K562 (cell line): ENCODE measurements around the gene BCAR1. TPM values are rescaled to one million over a fixed set of nuclear protein-coding genes. Genes with fewer than 3 reads are reported as not detected.

Experiments
- ATAC-seq: fragments of 200-7000 bp; cut with Tn5 transposase; 3 replicates; pipeline ENCODE4 v1.9.1; 2020; ENCODE audit warnings: moderate library complexity
- BruUV-seq: library from RNA; stranded (reverse); fragments of 400-500 nt; replicated peaks from 2 replicates; lab custom pipeline; 2021; lab: Mats Ljungman, UMichigan
- CTCF ChIA-PET: fragments of 300-600 bp; formaldehyde crosslinking; extraction: SDS; loops from one replicate; lab custom pipeline; 2021; ENCODE audit warnings: low intra/inter-chr PET ratio; lab: Yijun Ruan, JAX
- POLR2A ChIA-PET: fragments of 300-600, 350-650 bp; sonication (Branson Sonifier 250); formaldehyde crosslinking; extraction: SDS; loops from one replicate; lab custom pipeline; 2021; ENCODE audit warnings: antibody characterized with exemption, inconsistent platforms; lab: Yijun Ruan, JAX
- DNase-seq, 4 experiments: peaks; one replicate each; pipeline versions ENCODE4 v3.0.0 to v3.0.0-alpha.2; 2011 to 2018; ENCODE audit warnings: low spot score in 3 of 4, mixed read lengths in 3 of 4; ENCODE audit errors: extremely low read depth in 1 of 4
- FAIRE-seq: peaks from 2 replicates; lab custom pipeline; 2011; peaks lifted over from hg19 to GRCh38; lab: Jason Lieb, UNC
- H2AFZ ChIP-seq: 2 replicates; pipeline ENCODE4 v1.6.0; 2011; ENCODE audit warnings: low read depth, low read length, control low read depth, inconsistent platforms
- H3K27ac ChIP-seq: fragments of 200-600 bp; 3 replicates; pipeline ENCODE4 v1.8.0; 2011; ENCODE audit warnings: low read depth, mild to moderate bottlenecking, control low read depth, inconsistent platforms, low read length, moderate library complexity, mixed read lengths; ENCODE audit errors: extremely low read depth
- H3K27me3 ChIP-seq, 2 experiments: fragments of 300-600 bp in 1 of 2; 2 replicates in 1 of 2; 3 replicates in 1 of 2; pipeline versions ENCODE4 v1.6.0 to v1.8.0; 2011; ENCODE audit warnings: inconsistent platforms in 2 of 2, low read length in 2 of 2, mild to moderate bottlenecking in 1 of 2, mixed read lengths in 1 of 2, moderate library complexity in 1 of 2; ENCODE audit not compliant: control insufficient read depth in 2 of 2, insufficient read depth in 2 of 2
- H3K36me3 ChIP-seq: fragments of 300-600 bp; 3 replicates; pipeline ENCODE4 v1.8.0; 2011; ENCODE audit warnings: mild to moderate bottlenecking, low read length, inconsistent platforms; ENCODE audit not compliant: control insufficient read depth, insufficient read depth
- H3K4me1 ChIP-seq, 2 experiments: fragments of 200-600 bp in 1 of 2; replicated peaks in 1 of 2; 2 replicates in 1 of 2; 3 replicates in 1 of 2; pipeline versions ENCODE4 v1.5.1 to v1.8.0; 2011; ENCODE audit warnings: inconsistent platforms in 2 of 2, low read length in 2 of 2, mild to moderate bottlenecking in 1 of 2, mixed read lengths in 1 of 2, moderate library complexity in 1 of 2; ENCODE audit not compliant: control insufficient read depth in 2 of 2, insufficient read depth in 2 of 2
- H3K4me2 ChIP-seq: 2 replicates; pipeline ENCODE4 v1.6.1; 2011; ENCODE audit warnings: low read length, control low read depth, inconsistent platforms, mixed read lengths; ENCODE audit not compliant: insufficient read depth
- H3K4me3 ChIP-seq: fragments of 200-600 bp; sonication (generic), shearing (Covaris generic); 2 replicates; pipeline ENCODE4 v1.5.1; 2016; ENCODE audit warnings: control low read depth, inconsistent platforms
- H3K79me2 ChIP-seq: fragments of 200-600 bp; 3 replicates; pipeline ENCODE4 v1.8.0; 2011; ENCODE audit warnings: low read length, inconsistent platforms; ENCODE audit not compliant: control insufficient read depth, insufficient read depth
- H3K9ac ChIP-seq, 2 experiments: 2 replicates each; pipeline versions ENCODE4 v1.6.0 to v1.6.1; 2011; ENCODE audit warnings: low read depth in 2 of 2, low read length in 2 of 2, control low read depth in 1 of 2, inconsistent platforms in 1 of 2, mild to moderate bottlenecking in 1 of 2, mixed read lengths in 1 of 2; ENCODE audit not compliant: insufficient read depth in 1 of 2
- H3K9me1 ChIP-seq: one replicate; pipeline ENCODE4 v1.6.0; 2011; ENCODE audit warnings: inconsistent platforms, mild to moderate bottlenecking, low read length, moderate library complexity; ENCODE audit not compliant: control insufficient read depth, insufficient read depth
- H3K9me3 ChIP-seq: replicated peaks from 2 replicates; pipeline ENCODE4 v1.5.1; 2011; ENCODE audit warnings: low read depth, low read length, inconsistent platforms; ENCODE audit not compliant: control insufficient read depth, insufficient read depth
- H4K20me1 ChIP-seq: replicated peaks from 2 replicates; pipeline ENCODE4 v1.6.1; 2011; ENCODE audit warnings: low read length, inconsistent platforms, mixed read lengths; ENCODE audit not compliant: control insufficient read depth, insufficient read depth
- CCAR2 ChIP-seq: fragments of 200-400 bp; formaldehyde crosslinking; IDR thresholded peaks from 2 replicates; pipeline ENCODE4 v1.6.1; 2017; ENCODE audit warnings: mild to moderate bottlenecking, low read depth, low read length
- CEBPB ChIP-seq: fragments of 450-650 bp; IDR thresholded peaks from 2 replicates; pipeline ENCODE4 v1.6.1; 2016; ENCODE audit warnings: missing genetic modification characterization, missing compliant biosample characterization
- ETV5 ChIP-seq: sonication (generic); formaldehyde crosslinking; IDR thresholded peaks from 2 replicates; pipeline ENCODE4 v1.4.0; 2020; ENCODE audit warnings: low read depth, mild to moderate bottlenecking, missing genetic modification reagents
- L3MBTL2 ChIP-seq: fragments of 450-650 bp; IDR thresholded peaks from 2 replicates; pipeline ENCODE4 v1.6.1; 2016; ENCODE audit warnings: mild to moderate bottlenecking, moderate library complexity
- RFX1 ChIP-seq: fragments of 450-650 bp; IDR thresholded peaks from 2 replicates; pipeline ENCODE4 v1.6.1; 2016; ENCODE audit warnings: mild to moderate bottlenecking, moderate library complexity
- TRIM28 ChIP-seq: fragments of 450-650 bp; IDR thresholded peaks from 2 replicates; pipeline ENCODE4 v1.6.1; 2017
- ZNF212 ChIP-seq: fragments of 450-650 bp; formaldehyde crosslinking; IDR thresholded peaks from 2 replicates; pipeline ENCODE4 v1.4.0; 2020; ENCODE audit warnings: mild to moderate bottlenecking
- WGBS: fragments of 100-300 bp; shearing (Covaris generic); methylation state at CpG from one replicate; pipeline ENCODE4 v1.1.6; 2016; ENCODE audit warnings: low coverage, mixed read lengths; ENCODE audit not compliant: insufficient coverage; ENCODE audit errors: missing lambda C conversion rate; 5-methylcytosine and 5-hydroxymethylcytosine counted together
- in situ Hi-C: fragments of 300-500 bp; cut with MboI; formaldehyde crosslinking; loops from 4 replicates; pipeline ENCODE4 v1.15.0; 2018; ENCODE audit warnings: inconsistent platforms, mixed read lengths
- intact Hi-C: fragments of 100-400 bp; cut with micrococcal nuclease; formaldehyde crosslinking; loops from 2 replicates; pipeline ENCODE4 v1.14.2; 2022
- polyA plus RNA-seq, 8 experiments: library from polyadenylated mRNA; depleted of rRNA in 4 of 8; stranded (reverse) in 5 of 8; unstranded in 3 of 8; fragments of >200 nt; fragmentation: Nextera tagmentation in 2 of 8; fragmentation: Illumina TruSeq in 1 of 8; extraction: Ambion mirVana in 2 of 8; extraction: Trizol in 1 of 8; gene quantifications; 2 replicates each; pipeline versions ENCODE4 v1.2.1 to v1.2.3, GENCODE V29; 2011 to 2014; ENCODE audit warnings: inconsistent platforms in 1 of 8, missing spikeins in 1 of 8
- total RNA-seq, 7 experiments: library from RNA; depleted of rRNA in 6 of 7; stranded (reverse); fragments of >200 nt in 6 of 7; fragmentation: Illumina TruSeq in 2 of 7; extraction: Trizol in 2 of 7; gene quantifications; 2 replicates each; pipeline versions ENCODE4 v1.2.1 to v1.2.3, GENCODE V29; 2011 to 2021; ENCODE audit warnings: low replicate concordance in 1 of 7
- TF ChIP-seq, protein P1 (sequence below), 2 experiments: fragments of 450-650 bp; IDR thresholded peaks; 2 replicates each; pipeline ENCODE4 v1.6.1; 2018; ENCODE audit warnings: mild to moderate bottlenecking in 2 of 2, low read depth in 1 of 2; ENCODE audit not compliant: partially characterized antibody in 2 of 2
- TF ChIP-seq, protein P2 (sequence below): fragments of 450-650 bp; IDR thresholded peaks from 2 replicates; pipeline ENCODE4 v1.6.1; 2016; ENCODE audit warnings: antibody characterized with exemption

Gene BCAR1
- total and polyA plus RNA-seq, 9 of the 15 experiments (the other 6 are each of a cell fraction or from before 2014, with no cell fraction given) = 0.10 to 26.3 (median 3.6) TPM

DNA sequence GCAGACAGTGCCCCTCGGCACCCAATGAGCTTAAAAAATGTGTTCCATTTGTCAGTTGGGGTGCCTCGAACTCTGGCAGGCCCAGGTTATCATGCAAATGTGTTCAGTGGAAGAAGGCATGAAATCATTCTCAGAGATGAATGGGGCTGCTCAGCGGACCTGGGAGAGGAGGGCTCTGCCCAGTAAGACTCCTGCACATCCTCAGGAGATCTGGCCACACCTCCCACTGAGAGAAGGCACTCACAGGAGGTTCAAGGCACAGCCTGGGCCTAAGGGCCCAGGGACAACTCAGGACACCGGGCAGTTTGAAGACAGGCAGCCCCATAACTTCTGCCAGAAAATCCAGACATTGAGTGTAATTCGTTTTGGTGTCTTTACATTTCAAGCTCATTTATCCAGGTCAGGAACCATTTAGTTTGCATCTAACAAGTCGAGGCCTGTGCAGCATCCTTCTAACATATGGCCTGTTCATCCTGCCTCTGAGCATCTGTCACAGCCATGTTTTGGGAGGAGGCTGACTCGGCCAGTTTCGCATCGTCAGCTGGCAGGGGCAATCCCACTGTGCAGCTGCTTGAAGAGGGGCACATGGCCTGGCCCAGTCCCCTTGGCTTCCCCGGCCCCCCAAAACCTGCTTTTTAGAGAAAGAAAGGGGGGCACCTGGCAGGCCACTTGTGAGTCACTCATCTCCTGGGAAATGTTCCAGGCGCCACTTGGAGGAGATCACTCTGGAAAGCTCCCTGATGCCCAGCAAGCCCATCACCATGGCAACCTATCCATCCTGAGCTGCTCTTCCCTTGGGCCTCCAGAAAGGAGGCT, 31.2 kb upstream of the BCAR1 start:
- FAIRE-seq (no peak), DNase-seq (no peak), ATAC-seq (no peak)
- Histone ChIP-seq H3K36me3 (no peaks in the 10 kb centered on the region), H3K9me3 (no peaks in the 10 kb centered on the region), H3K27ac (no peak overlapping the region), H3K79me2 (no peaks in the 10 kb centered on the region), H3K4me2 (no peak overlapping the region), H3K4me3 (no peak overlapping the region), H3K9me1 (no peaks in the 10 kb centered on the region), H3K4me1 (peaks cover 6 to 7% of the 10 kb centered on the region in 2 experiments), H3K9ac (no peak overlapping the region), H2AFZ (no peak overlapping the region), H4K20me1 (peaks cover 7% of the 10 kb centered on the region; the same call in 1 of the 2 replicates), H3K27me3 (peaks cover 12 to 25% of the 10 kb centered on the region in 2 experiments; a peak in 4 of 5 replicates)
- in situ Hi-C loops (no loop called here), intact Hi-C loops (no loop called here)
- TF ChIP-seq RFX1 = peak; percentile 64
- TF ChIP-seq ETV5 (CRISPR knock-in tag) = no peak
- ChIA-PET POLR2A (interaction anchor here (0.9 to 2.2 kb wide), 6 partner anchors 10 to 30 kb away, joined by 3 to 7 read pairs (median 4); no protein-coding TSS in a partner anchor), CTCF (no interaction called here)
- no TSS peak for BruUV-seq
- 38% methylated on average over 11 of the region's 11 CpGs for WGBS

DNA sequence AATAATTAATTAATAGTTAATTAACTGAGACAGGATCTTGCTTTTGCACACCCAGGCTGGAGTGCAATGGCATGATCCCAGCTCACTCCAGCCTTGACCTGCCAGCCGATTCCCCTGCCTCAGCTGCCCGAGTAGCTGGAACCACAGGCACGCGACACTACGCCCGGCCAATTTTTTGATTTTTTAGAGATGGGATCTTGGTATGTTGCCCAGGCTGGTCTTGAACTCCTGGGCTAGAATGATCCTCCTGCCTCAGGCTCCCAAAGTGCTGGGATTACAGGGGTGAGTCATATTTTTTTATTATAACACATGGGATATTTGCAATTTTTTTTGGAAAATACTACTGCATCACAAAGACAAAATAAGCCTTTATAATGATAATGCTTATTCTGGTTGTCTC, 30.4 kb upstream of the BCAR1 start:
- BruUV-seq = no TSS peak
- intact Hi-C loops (no loop called here), in situ Hi-C loops (no loop called here)
- DNase-seq (no peak), ATAC-seq (no peak), FAIRE-seq (no peak)
- H3K36me3 ChIP-seq = no peaks in the 10 kb centered on the region
- H3K9me3 ChIP-seq = no peaks in the 10 kb centered on the region
- H3K9ac ChIP-seq = no peak overlapping the region
- no peaks in the 10 kb centered on the region for H3K79me2 ChIP-seq
- peaks cover 0 to 3% of the 10 kb centered on the region in 2 experiments; a peak in 1 of 5 replicates for H3K4me1 ChIP-seq
- WGBS = 50% methylated on average over 6 of the region's 6 CpGs
- H3K9me1 ChIP-seq = no peaks in the 10 kb centered on the region
- H3K4me3 ChIP-seq = no peak overlapping the region
- CTCF ChIA-PET = no interaction called here
- no peak overlapping the region for H2AFZ ChIP-seq
- peaks cover 15 to 34% of the 10 kb centered on the region in 2 experiments for H3K27me3 ChIP-seq
- no peak overlapping the region for H3K27ac ChIP-seq
- no peaks in the 10 kb centered on the region for H4K20me1 ChIP-seq
- H3K4me2 ChIP-seq = no peak overlapping the region
- POLR2A ChIA-PET = interaction anchor here (0.6 to 2.2 kb wide), 6 partner anchors 11 to 412 kb away, joined by 3 to 7 read pairs (median 4); no protein-coding TSS in a partner anchor
- no peak for TF ChIP-seq CEBPB (tag)
- TF ChIP-seq CCAR2 = no peak
- TF ChIP-seq, protein P1, sequence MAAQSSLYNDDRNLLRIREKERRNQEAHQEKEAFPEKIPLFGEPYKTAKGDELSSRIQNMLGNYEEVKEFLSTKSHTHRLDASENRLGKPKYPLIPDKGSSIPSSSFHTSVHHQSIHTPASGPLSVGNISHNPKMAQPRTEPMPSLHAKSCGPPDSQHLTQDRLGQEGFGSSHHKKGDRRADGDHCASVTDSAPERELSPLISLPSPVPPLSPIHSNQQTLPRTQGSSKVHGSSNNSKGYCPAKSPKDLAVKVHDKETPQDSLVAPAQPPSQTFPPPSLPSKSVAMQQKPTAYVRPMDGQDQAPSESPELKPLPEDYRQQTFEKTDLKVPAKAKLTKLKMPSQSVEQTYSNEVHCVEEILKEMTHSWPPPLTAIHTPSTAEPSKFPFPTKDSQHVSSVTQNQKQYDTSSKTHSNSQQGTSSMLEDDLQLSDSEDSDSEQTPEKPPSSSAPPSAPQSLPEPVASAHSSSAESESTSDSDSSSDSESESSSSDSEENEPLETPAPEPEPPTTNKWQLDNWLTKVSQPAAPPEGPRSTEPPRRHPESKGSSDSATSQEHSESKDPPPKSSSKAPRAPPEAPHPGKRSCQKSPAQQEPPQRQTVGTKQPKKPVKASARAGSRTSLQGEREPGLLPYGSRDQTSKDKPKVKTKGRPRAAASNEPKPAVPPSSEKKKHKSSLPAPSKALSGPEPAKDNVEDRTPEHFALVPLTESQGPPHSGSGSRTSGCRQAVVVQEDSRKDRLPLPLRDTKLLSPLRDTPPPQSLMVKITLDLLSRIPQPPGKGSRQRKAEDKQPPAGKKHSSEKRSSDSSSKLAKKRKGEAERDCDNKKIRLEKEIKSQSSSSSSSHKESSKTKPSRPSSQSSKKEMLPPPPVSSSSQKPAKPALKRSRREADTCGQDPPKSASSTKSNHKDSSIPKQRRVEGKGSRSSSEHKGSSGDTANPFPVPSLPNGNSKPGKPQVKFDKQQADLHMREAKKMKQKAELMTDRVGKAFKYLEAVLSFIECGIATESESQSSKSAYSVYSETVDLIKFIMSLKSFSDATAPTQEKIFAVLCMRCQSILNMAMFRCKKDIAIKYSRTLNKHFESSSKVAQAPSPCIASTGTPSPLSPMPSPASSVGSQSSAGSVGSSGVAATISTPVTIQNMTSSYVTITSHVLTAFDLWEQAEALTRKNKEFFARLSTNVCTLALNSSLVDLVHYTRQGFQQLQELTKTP (IDR thresholded peaks at IDR 0.05; ENCODE audit: low read depth in 1 of 2, partially characterized antibody in 2 of 2) = no peak
- no peak for TF ChIP-seq ZNF212 (CRISPR knock-in tag)
- TF ChIP-seq, protein P2, sequence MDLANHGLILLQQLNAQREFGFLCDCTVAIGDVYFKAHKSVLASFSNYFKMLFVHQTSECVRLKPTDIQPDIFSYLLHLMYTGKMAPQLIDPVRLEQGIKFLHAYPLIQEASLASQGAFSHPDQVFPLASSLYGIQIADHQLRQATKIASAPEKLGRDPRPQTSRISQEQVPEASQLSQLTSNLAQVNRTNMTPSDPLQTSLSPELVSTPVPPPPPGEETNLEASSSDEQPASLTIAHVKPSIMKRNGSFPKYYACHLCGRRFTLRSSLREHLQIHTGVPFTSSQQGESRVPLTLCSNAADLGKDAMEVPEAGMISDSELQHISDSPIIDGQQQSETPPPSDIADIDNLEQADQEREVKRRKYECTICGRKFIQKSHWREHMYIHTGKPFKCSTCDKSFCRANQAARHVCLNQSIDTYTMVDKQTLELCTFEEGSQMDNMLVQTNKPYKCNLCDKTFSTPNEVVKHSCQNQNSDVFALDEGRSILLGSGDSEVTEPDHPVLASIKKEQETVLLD = no peak
- no peak for TF ChIP-seq TRIM28
- TF ChIP-seq L3MBTL2 = no peak
